Stimulated activated CD4-positive, alpha-beta T cell treated with anti-CD3 and anti-CD28 coated beads, Interleukin-2, amount 100 ng/mL, for 48 hours (primary cell): Measurements from ENCODE around the gene TNFRSF8.

Source experiments
- DNase-seq, 2 donors: peaks; one replicate each; pipeline ENCODE4 v3.0.0-alpha.2; 2020

Gene TNFRSF8

GRCh38 chr1:12124693-12125421, 61.8 kb downstream of the TNFRSF8 start:
- DNase-seq, result peak; percentile 81 to 83

- DNase-seq, result no peak
Measured at GRCh38 chr1:12125422-12126355, 62.6 kb downstream of the TNFRSF8 start.

DNA sequence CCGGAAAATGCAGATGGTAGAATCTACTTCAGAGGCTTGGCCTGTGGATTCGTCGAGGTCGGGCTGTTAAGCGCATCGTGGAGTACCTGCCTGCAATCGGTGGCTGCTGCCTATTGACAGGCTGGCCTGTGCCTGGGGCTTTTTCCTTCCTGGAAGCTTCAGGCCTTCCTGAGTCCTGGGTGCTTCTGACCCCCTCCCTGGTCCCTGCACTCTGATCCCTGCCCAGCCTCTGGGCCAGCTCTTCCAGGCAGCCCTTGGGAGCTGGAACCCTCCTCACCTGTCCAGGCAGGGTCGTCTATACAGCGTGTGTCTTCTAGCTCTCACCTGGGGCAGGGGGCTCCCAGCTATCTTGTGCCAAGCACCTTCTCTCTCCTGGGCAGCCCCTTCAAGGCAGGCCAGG, 63.7 kb downstream of the TNFRSF8 start:
- no peak for DNase-seq

DNA sequence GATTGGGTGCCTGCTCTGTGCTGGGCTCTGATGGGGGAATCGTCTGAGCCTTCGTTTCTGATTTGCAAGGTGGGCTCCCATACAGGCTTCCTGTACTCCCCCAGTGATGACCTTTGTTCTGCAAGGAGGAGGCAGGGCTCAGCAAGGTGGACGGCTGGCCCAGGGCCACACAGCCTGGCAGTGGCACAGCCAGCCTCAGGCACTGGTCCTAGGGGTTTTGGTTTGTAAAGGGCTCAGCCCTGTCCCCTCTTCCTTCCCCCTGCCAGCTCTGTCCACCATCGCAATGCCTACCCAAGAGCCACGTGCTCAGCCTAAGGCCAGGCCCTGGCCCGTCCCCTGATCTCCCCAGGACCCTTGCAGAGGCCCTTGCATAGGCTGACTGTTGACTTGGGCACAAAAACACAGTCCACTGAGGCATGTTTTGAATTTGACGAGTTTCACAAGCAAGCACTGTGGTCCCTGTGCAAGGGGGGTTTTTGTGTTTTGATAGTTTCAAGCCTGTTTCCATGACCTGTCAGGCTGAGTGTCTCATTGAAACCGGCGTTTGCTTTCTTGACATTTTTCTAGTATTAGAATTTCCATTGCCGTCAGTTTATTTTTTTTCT, 64.2 kb downstream of the TNFRSF8 start:
- no peak for DNase-seq

- DNase-seq, result no peak
Measured at GRCh38 chr1:12128120-12128519, 65.0 kb downstream of the TNFRSF8 start.

GRCh38 chr1:12129624-12130023, 66.5 kb downstream of the TNFRSF8 start:
- DNase-seq, result no peak

DNA sequence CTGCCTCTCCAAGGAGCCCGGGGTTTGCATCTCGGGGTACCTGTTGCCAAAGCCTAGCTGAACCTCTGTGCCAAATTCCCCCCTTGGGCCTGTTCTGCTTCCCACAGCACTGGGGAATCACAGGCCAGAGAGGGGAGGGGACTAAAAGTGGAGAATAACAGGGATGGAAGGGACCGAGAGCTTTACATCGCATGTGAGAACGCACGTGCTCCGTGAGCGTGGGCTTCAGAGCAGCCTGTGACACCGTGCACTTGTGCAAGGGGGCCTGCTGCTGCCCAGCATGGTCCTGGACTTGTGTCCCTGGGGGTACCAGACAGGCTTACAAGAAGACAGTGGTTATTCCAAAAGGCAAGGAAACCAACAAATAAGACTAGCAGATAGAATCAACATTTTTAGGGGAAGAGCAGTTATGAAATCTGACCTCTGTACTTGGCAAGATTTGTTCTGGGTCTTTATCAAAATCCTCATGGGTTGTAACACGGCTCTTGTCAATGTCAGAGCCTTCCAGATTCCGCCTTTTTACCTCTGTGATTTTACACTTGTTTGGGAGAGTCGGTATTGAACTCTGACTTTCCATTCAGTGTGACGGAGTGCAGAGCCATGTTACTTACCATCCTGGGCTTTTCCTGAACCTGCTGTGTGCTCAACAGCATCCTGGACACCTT, 67.5 kb downstream of the TNFRSF8 start:
- DNase-seq, result no peak

- DNase-seq, result no peak
Measured at GRCh38 chr1:12132078-12132477, 69.0 kb downstream of the TNFRSF8 start.

GRCh38 chr1:12134716-12135115, 71.6 kb downstream of the TNFRSF8 start:
- no peak for DNase-seq

DNA sequence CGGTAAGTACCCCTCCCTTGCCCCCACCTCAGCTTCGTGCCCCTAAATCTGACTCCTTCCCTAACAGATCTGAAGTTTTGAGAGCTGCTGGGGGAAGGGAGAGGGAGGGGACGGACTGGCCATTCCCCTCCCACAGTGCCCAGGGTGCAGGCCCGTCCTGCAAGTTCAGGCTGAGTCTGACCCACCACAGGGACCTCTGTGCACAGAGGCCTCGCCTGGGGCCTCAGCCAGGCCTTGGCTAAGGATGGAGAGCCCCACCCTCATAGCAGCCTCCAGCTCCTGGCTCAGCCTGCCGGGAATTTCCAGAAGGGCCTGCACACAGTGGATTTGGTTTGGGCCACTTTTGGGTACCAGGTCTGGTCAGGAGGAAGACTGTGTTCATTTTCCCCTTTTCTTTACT, 72.5 kb downstream of the TNFRSF8 start:
- DNase-seq, result no peak

DNA sequence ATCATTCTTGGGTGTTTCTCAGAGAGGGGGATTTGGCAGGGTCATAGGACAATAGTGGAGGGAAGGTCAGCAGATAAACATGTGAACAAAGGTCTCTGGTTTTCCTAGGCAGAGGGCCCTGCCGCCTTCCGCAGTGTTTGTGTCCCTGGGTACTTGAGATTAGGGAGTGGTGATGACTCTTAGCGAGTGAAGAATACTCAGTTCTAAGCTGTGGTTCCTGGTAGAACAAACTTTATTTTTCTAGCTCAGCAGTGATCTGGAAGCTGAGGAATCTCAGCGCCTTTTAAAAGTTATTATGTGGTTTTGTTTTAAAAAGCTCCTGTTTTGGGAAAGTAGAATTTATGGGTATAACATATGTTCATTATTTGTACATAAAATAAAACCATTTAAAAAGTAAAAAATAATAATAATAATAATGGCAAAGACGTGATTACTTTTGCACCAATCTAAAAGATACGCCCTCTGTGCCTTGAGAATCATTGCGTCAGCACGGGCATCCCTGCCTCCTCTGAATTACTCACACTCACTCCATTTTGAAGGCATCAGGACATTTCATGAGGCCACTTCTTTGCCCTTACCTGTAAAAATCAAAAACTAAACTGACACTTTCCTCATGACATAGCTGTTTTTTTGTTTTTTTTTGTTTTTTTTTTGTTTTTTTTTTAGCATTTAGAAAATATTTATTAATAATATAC, 74.0 kb downstream of the TNFRSF8 start:
- DNase-seq, result no peak

- no peak for DNase-seq
Measured at GRCh38 chr1:12138196-12139168, 75.4 kb downstream of the TNFRSF8 start.

- no peak for DNase-seq
Measured at GRCh38 chr1:12140016-12140415, 76.9 kb downstream of the TNFRSF8 start.

DNA sequence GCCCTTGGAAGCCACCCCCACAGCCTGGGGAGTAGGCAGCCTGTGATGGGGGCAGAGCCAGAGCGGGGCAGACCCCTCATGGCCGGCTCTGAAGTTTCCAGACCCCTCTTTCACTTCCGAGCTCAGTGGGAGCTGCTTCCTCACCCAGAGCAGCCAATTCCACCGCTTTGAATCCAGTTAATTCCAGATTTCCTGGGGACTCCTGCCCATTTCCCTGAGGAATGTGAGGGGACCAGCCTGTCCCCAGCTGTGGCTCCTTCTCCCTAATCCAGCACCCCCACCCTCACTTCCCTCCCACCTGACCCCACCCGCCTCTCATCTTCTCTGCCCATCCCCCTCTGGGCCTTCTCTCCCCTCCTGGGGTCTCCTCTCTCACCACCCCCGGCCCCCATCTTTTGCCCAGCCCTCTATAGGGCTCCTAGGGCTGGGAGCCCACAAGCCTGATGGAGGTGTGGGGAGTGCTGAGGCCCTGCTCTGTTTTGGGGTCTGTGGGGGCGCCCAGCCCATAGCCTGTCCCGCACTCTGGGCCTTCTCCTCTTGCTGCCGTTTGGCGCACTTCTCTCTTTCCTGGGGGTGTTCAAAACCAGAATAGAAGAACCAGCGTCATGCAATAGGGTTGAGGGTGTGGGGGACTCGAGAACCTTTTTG, 77.5 kb downstream of the TNFRSF8 start:
- no peak for DNase-seq

- DNase-seq, result no peak
Measured at GRCh38 chr1:12141163-12141850, 78.2 kb downstream of the TNFRSF8 start.

GRCh38 chr1:12142141-12142823, 79.2 kb downstream of the TNFRSF8 start:
- DNase-seq, result no peak

GRCh38 chr1:12142891-12143630, 80.0 kb downstream of the TNFRSF8 start:
- no peak for DNase-seq

- no peak for DNase-seq
Measured at GRCh38 chr1:12143631-12144155, 80.6 kb downstream of the TNFRSF8 start.
